ENCODE results near the gene DCBLD1.
A peak's percentile ranks its signal among the peaks of the same experiment; 100 is the strongest.

The DCBLD1 gene

DNA sequence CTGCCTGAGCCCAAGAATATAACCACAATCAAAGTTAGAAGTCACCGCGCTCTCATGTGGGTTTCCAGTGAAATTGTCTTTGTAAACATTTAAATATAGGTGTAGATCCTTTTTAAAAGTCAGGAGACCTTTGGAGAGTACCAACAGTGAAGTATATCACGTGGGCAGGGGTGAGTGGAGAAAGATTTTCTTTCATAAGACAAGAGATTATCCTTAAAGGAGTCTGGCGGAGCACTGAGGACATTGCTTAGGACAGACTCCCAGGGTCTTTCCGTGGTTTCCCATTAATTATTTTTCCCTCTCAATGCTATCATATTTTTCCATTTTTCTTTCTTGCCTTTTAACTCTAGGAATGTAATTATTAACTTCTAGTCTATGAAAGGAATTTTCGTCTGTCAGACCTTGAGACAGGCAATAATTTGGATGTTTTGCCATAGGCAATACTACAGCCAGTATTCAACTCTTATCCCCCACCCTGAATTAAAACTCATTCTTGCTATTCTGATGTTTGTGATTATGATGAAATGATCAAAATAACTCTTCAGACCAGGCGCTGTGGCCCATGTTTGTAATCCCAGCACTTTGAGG lies 31.4 kb downstream of the DCBLD1 start:
- H3K9me3 ChIP-seq (ENCODE audit: control insufficient read depth, insufficient read depth, low read depth, low read length), result no peaks in the 10 kb centered on the region
- TF ChIP-seq, protein P1, sequence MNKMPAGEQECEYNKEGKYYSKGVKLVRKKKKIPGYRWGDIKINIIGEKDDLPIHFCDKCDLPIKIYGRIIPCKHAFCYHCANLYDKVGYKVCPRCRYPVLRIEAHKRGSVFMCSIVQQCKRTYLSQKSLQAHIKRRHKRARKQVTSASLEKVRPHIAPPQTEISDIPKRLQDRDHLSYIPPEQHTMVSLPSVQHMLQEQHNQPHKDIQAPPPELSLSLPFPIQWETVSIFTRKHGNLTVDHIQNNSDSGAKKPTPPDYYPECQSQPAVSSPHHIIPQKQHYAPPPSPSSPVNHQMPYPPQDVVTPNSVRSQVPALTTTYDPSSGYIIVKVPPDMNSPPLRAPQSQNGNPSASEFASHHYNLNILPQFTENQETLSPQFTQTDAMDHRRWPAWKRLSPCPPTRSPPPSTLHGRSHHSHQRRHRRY (tag by site-specific recombination; IDR thresholded peaks at IDR 0.05), result no peak
- no peak for TF ChIP-seq ZEB2 (tag by site-specific recombination; IDR thresholded peaks at IDR 0.05)
- no peak for TF ChIP-seq ZNF324 (tag by site-specific recombination; IDR thresholded peaks at IDR 0.05)
- TF ChIP-seq SP2 (tag by site-specific recombination; IDR thresholded peaks at IDR 0.05), result no peak
- TF ChIP-seq ZNF555 (tag by site-specific recombination; conservative IDR thresholded peaks at IDR 0.05), result no peak
- no peak for TF ChIP-seq HOXD13 (CRISPR knock-in tag; IDR thresholded peaks at IDR 0.05; ENCODE audit: borderline replicate concordance)
- TF ChIP-seq, protein P2, sequence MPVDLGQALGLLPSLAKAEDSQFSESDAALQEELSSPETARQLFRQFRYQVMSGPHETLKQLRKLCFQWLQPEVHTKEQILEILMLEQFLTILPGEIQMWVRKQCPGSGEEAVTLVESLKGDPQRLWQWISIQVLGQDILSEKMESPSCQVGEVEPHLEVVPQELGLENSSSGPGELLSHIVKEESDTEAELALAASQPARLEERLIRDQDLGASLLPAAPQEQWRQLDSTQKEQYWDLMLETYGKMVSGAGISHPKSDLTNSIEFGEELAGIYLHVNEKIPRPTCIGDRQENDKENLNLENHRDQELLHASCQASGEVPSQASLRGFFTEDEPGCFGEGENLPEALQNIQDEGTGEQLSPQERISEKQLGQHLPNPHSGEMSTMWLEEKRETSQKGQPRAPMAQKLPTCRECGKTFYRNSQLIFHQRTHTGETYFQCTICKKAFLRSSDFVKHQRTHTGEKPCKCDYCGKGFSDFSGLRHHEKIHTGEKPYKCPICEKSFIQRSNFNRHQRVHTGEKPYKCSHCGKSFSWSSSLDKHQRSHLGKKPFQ (tag by site-specific recombination; IDR thresholded peaks at IDR 0.05), result no peak
- no peak for TF ChIP-seq MEIS1 (CRISPR knock-in tag; IDR thresholded peaks at IDR 0.05; ENCODE audit: borderline replicate concordance)
- no peak for TF ChIP-seq ZNF426 (tag by site-specific recombination; IDR thresholded peaks at IDR 0.05)
- TF ChIP-seq ZNF529 (tag by site-specific recombination; IDR thresholded peaks at IDR 0.05; ENCODE audit: insufficient replicate concordance), result no peak
- no peak for TF ChIP-seq GLI2 (tag by site-specific recombination; IDR thresholded peaks at IDR 0.05; ENCODE audit: borderline replicate concordance, low read depth)
- TF ChIP-seq, protein P3, sequence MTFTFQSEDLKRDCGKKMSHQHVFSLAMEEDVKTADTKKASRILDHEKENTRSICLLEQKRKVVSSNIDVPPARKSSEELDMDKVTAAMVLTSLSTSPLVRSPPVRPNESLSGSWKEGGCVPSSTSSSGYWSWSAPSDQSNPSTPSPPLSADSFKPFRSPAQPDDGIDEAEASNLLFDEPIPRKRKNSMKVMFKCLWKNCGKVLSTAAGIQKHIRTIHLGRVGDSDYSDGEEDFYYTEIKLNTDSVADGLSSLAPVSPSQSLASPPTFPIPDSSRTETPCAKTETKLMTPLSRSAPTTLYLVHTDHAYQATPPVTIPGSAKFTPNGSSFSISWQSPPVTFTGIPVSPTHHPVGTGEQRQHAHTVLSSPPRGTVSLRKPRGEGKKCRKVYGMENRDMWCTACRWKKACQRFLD (tag by site-specific recombination; IDR thresholded peaks at IDR 0.05), result no peak
- TF ChIP-seq ZBTB17 (tag by site-specific recombination; IDR thresholded peaks at IDR 0.05), result no peak
- TF ChIP-seq, protein P4, sequence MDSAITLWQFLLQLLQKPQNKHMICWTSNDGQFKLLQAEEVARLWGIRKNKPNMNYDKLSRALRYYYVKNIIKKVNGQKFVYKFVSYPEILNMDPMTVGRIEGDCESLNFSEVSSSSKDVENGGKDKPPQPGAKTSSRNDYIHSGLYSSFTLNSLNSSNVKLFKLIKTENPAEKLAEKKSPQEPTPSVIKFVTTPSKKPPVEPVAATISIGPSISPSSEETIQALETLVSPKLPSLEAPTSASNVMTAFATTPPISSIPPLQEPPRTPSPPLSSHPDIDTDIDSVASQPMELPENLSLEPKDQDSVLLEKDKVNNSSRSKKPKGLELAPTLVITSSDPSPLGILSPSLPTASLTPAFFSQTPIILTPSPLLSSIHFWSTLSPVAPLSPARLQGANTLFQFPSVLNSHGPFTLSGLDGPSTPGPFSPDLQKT (IDR thresholded peaks at IDR 0.05; ENCODE audit: borderline replicate concordance, low read depth, low read length), result no peak
- TF ChIP-seq BCL11B (tag by site-specific recombination; IDR thresholded peaks at IDR 0.05; ENCODE audit: low read depth), result no peak
- no peak for TF ChIP-seq ZNF302 (tag by site-specific recombination; IDR thresholded peaks at IDR 0.05; ENCODE audit: low read depth)
- TF ChIP-seq SCRT2 (tag by site-specific recombination; IDR thresholded peaks at IDR 0.05), result no peak
- no peak overlapping the region for H3K4me3 ChIP-seq (ENCODE audit: low read depth, low read length)
- H3K36me3 ChIP-seq (ENCODE audit: control insufficient read depth in 2 of 2, insufficient read depth in 1 of 2, low read length in 2 of 2), result no peaks in the 10 kb centered on the region
- POLR2A ChIA-PET, result no interaction called here
- CTCF ChIA-PET, result interaction anchor here (0.6 kb wide), 1 partner anchor 198 kb away, joined by 3 read pairs; no protein-coding TSS in a partner anchor
- no peak overlapping the region for H3K27ac ChIP-seq (ENCODE audit: extremely low read depth, low read depth, low read length)
- H3K4me1 ChIP-seq (ENCODE audit: control insufficient read depth, insufficient read depth, low read length), result peaks cover 4% of the 10 kb centered on the region; the same call in 1 of the 2 replicates

DNA sequence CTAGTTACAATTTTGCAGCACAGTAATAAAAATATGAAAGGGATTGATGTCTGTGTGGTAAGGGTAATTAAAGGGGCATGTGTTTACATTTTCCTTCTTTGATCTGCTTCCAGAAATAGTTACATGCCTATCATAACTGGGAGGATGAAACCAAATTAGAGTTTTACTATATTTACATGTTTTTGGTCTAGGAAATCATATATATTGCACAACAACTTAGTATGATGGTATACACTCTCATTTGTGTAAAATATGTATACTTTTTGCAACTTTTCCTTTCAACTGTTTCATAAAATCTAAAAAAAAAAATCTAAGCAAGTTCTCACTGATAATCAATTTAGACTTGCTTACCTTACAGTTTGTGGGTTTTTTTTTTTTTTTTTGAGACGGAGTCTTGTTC lies 32.2 kb downstream of the DCBLD1 start:
- TF ChIP-seq, protein P5, sequence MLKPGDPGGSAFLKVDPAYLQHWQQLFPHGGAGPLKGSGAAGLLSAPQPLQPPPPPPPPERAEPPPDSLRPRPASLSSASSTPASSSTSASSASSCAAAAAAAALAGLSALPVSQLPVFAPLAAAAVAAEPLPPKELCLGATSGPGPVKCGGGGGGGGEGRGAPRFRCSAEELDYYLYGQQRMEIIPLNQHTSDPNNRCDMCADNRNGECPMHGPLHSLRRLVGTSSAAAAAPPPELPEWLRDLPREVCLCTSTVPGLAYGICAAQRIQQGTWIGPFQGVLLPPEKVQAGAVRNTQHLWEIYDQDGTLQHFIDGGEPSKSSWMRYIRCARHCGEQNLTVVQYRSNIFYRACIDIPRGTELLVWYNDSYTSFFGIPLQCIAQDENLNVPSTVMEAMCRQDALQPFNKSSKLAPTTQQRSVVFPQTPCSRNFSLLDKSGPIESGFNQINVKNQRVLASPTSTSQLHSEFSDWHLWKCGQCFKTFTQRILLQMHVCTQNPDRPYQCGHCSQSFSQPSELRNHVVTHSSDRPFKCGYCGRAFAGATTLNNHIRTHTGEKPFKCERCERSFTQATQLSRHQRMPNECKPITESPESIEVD (tag by site-specific recombination; IDR thresholded peaks at IDR 0.05), result peak; percentile 39; the same call in 1 of the 2 replicates
- TF ChIP-seq, protein P6, sequence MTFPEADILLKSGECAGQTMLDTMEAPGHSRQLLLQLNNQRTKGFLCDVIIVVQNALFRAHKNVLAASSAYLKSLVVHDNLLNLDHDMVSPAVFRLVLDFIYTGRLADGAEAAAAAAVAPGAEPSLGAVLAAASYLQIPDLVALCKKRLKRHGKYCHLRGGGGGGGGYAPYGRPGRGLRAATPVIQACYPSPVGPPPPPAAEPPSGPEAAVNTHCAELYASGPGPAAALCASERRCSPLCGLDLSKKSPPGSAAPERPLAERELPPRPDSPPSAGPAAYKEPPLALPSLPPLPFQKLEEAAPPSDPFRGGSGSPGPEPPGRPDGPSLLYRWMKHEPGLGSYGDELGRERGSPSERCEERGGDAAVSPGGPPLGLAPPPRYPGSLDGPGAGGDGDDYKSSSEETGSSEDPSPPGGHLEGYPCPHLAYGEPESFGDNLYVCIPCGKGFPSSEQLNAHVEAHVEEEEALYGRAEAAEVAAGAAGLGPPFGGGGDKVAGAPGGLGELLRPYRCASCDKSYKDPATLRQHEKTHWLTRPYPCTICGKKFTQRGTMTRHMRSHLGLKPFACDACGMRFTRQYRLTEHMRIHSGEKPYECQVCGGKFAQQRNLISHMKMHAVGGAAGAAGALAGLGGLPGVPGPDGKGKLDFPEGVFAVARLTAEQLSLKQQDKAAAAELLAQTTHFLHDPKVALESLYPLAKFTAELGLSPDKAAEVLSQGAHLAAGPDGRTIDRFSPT (tag by site-specific recombination; IDR thresholded peaks at IDR 0.05), result no peak
- TF ChIP-seq, protein P1 (tag by site-specific recombination; IDR thresholded peaks at IDR 0.05), result no peak
- no peak for TF ChIP-seq ZNF239 (tag by site-specific recombination; IDR thresholded peaks at IDR 0.05)
- no peak for TF ChIP-seq ZNF600 (tag by site-specific recombination; IDR thresholded peaks at IDR 0.05)
- no peak for TF ChIP-seq ZNF48 (tag by site-specific recombination; IDR thresholded peaks at IDR 0.05)
- TF ChIP-seq ZBTB8A (tag by site-specific recombination; IDR thresholded peaks at IDR 0.05), result no peak
- TF ChIP-seq OVOL3 (tag by site-specific recombination; IDR thresholded peaks at IDR 0.05), result no peak
- ChIA-PET CTCF (interaction anchor here (0.6 kb wide), 1 partner anchor 199 kb away, joined by 3 read pairs; no protein-coding TSS in a partner anchor), POLR2A (no interaction called here)
- Histone ChIP-seq H3K9me3 (ENCODE audit: control insufficient read depth, insufficient read depth, low read depth, low read length) (no peaks in the 10 kb centered on the region), H3K36me3 (ENCODE audit: control insufficient read depth in 2 of 2, insufficient read depth in 1 of 2, low read length in 2 of 2) (no peaks in the 10 kb centered on the region), H3K4me3 (ENCODE audit: low read depth, low read length) (no peak overlapping the region), H3K4me1 (ENCODE audit: control insufficient read depth, insufficient read depth, low read length) (peaks cover 4% of the 10 kb centered on the region; the same call in 1 of the 2 replicates), H3K27ac (ENCODE audit: extremely low read depth, low read depth, low read length) (no peak overlapping the region)
